ENCODE measurements around the gene DNAJA3. TPM values are rescaled to one million over a fixed set of nuclear protein-coding genes. Genes with fewer than 3 reads are reported as not detected.

The DNAJA3 gene
- total and polyA plus RNA-seq, 2 of the 4 experiments (the other 2 are of a cell fraction): 38.0 to 40.2 TPM

- Histone ChIP-seq H2AK5ac (ENCODE audit: low read depth, low read length) (peak overlapping the region; percentile 88), H4K20me1 (ENCODE audit: insufficient read depth, low read length) (0 out of 2 replicates have a peak, but pooled peaks cover 5% of the 10 kb centered on the region), H3K9me3 (ENCODE audit: control insufficient read depth, insufficient read depth, low read length) (no peaks in the 10 kb centered on the region), H2AK9ac (replicated peaks; ENCODE audit: low read depth, low read length, poor library complexity) (peak overlapping the region; percentile 68), H3K27me3 (ENCODE audit: control insufficient read depth, insufficient read depth, low read length) (no peaks in the 10 kb centered on the region), H3K18ac (ENCODE audit: low read depth, low read length) (peak overlapping the region; percentile 39; the same call in 1 of the 2 replicates), H3K4ac (ENCODE audit: low read depth, low read length) (peak overlapping the region; percentile 93), H2BK5ac (ENCODE audit: low read depth, low read length, poor library complexity, severe bottlenecking) (peak overlapping the region; percentile 59), H3K36me3 (ENCODE audit: control insufficient read depth, insufficient read depth, low read length) (peaks cover 7% of the 10 kb centered on the region), H3K56ac (ENCODE audit: extremely low read depth, insufficient read depth, low read length) (no peak overlapping the region), H3K4me2 (ENCODE audit: low read depth, low read length) (no peak overlapping the region), H3K14ac (replicated peaks; ENCODE audit: low read depth, low read length) (peak overlapping the region; percentile 83), H2BK120ac (ENCODE audit: low read depth, low read length) (peak overlapping the region; percentile 66), H4K91ac (ENCODE audit: insufficient read depth, low read depth, low read length) (peak overlapping the region; percentile 88), H2BK20ac (ENCODE audit: low read depth, low read length) (0 out of 2 replicates have a peak overlapping the region, but pooled peaks have one; percentile 80), H3K9me1 (ENCODE audit: insufficient read depth, low read length) (peaks cover 20% of the 10 kb centered on the region), H3K79me1 (ENCODE audit: low read depth in 1 of 2, low read length in 2 of 2) (peaks cover 0 to 44% of the 10 kb centered on the region in 2 experiments; a peak in 2 of 4 replicates), H4K5ac (ENCODE audit: low read depth, low read length) (peak overlapping the region; percentile 48), H2BK15ac (ENCODE audit: low read depth, low read length) (no peak overlapping the region; the same call in 2 of the 3 replicates), H3K4me3 (ENCODE audit: insufficient read depth, low read depth, low read length) (no peak overlapping the region), H3K9ac (ENCODE audit: low read depth, low read length) (no peak overlapping the region; the same call in 1 of the 2 replicates), H3K23ac (ENCODE audit: low read depth, low read length) (peak overlapping the region; percentile 83; the same call in 1 of the 2 replicates), H3K27ac (ENCODE audit: insufficient read depth, low read length) (peak overlapping the region; percentile 57), H4K8ac (ENCODE audit: low read depth in 2 of 2, low read length in 2 of 2) (peak overlapping the region; percentile 29 to 79), H3K4me1 (ENCODE audit: control insufficient read depth, insufficient read depth, low read length) (peaks cover 41% of the 10 kb centered on the region), H2AFZ (replicated peaks; ENCODE audit: low read length, poor library complexity) (peak overlapping the region; percentile 77)
- intact Hi-C loops (cut with micrococcal nuclease): no loop called here
- dilution Hi-C loops (cut with HindIII; ENCODE audit: low sequenced_read_pairs, unreplicated experiment): no loop called here
- no TSS peak for BruUV-seq (replicated peaks)
- ATAC-seq (ENCODE audit: low read depth) (no peak), DNase-seq (no peak)
- in situ Hi-C loops (cut with MboI; ENCODE audit: low sequenced_read_pairs): no loop called here
- TF ChIP-seq ELK1 (IDR thresholded peaks at IDR 0.05; ENCODE audit: borderline replicate concordance, low read depth, low read length) (no peak), MAZ (IDR thresholded peaks at IDR 0.05; ENCODE audit: borderline replicate concordance, low read depth, low read length) (no peak), NFE2L2 (IDR thresholded peaks at IDR 0.05; ENCODE audit: low read depth, low read length) (no peak), CEBPB (IDR thresholded peaks at IDR 0.05; ENCODE audit: low read depth, low read length) (no peak), RAD21 (IDR thresholded peaks at IDR 0.05; ENCODE audit: low read length) (no peak), RFX5 (IDR thresholded peaks at IDR 0.05; ENCODE audit: low read depth, low read length) (no peak)
- ChIA-PET POLR2A (ENCODE audit: unreplicated experiment) (no interaction called here), CTCF (interaction anchor here (1.8 kb wide), 1 partner anchor 11 kb away, joined by 13 read pairs; no protein-coding TSS in a partner anchor)
- WGBS, 2 experiments (ENCODE audit: extremely low coverage in 2 of 2, insufficient read length in 1 of 2): 75% methylated on average over 5 of the region's 22 CpGs; no CpG with 5 or more reads in 1 of the 2 experiments
Measured at GRCh38 chr16:4391631-4392381, 33.9 kb upstream of the DNAJA3 start.
